Measurements from ENCODE around the gene IRF5. TPM values are rescaled to one million over a fixed set of nuclear protein-coding genes. Genes with fewer than 3 reads are reported as not detected.

The IRF5 gene
- total RNA-seq, 4 donors from 2014 or later = 8.9 to 22.8 (median 18.6) TPM

DNA sequence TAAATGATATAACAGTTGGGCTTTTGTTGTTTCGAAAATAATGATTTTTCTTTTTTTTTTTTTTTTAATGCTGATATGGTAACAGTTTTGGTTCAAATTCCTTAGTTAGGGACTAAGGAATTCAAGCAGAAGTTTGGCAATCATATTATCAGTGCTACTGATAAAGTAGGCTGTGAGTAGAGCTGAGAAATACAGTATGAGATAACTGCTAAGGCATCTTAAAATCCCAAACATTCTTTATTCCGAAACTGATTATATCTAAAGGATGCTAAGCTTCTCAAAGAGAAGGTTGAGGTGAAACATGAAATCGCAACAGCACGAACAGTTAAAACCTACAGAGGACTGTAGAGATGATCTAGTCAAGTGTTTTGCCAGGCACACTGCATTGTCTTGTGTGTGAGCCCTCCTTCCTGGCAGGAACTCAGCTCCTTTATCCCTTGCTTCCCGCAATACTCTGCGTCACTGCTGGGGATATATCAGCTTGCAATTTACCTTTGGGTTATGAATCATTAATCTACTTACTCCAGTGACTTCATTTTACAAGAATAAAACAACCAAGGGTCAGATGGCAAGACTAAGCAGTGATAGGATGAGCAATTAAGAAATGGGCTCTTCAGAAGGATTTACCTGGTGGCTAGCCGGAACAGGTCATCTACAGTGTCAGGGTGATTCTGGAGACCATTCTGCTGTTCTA lies 36.7 kb downstream of the IRF5 start:
- Histone ChIP-seq H3K27me3 (no peaks in the 10 kb centered on the region), H3K9me3 (no peaks in the 10 kb centered on the region), H3K4me3 (no peak overlapping the region), H3K36me3 (peaks cover 89% of the 10 kb centered on the region), H3K27ac (no peak overlapping the region), H3K4me1 (no peaks in the 10 kb centered on the region)
- 79% methylated on average over 7 of the region's 7 CpGs for WGBS
- TF ChIP-seq EP300 (IDR thresholded peaks at IDR 0.05) = no peak
- TF ChIP-seq, protein P1, sequence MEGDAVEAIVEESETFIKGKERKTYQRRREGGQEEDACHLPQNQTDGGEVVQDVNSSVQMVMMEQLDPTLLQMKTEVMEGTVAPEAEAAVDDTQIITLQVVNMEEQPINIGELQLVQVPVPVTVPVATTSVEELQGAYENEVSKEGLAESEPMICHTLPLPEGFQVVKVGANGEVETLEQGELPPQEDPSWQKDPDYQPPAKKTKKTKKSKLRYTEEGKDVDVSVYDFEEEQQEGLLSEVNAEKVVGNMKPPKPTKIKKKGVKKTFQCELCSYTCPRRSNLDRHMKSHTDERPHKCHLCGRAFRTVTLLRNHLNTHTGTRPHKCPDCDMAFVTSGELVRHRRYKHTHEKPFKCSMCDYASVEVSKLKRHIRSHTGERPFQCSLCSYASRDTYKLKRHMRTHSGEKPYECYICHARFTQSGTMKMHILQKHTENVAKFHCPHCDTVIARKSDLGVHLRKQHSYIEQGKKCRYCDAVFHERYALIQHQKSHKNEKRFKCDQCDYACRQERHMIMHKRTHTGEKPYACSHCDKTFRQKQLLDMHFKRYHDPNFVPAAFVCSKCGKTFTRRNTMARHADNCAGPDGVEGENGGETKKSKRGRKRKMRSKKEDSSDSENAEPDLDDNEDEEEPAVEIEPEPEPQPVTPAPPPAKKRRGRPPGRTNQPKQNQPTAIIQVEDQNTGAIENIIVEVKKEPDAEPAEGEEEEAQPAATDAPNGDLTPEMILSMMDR (IDR thresholded peaks at IDR 0.05) = no peak
- TF ChIP-seq POLR2AphosphoS5 (IDR thresholded peaks at IDR 0.05) = no peak
- TF ChIP-seq POLR2A (IDR thresholded peaks at IDR 0.05) = no peak
- DNase-seq (ENCODE audit: low spot score in 2 of 2) = no peak

DNA sequence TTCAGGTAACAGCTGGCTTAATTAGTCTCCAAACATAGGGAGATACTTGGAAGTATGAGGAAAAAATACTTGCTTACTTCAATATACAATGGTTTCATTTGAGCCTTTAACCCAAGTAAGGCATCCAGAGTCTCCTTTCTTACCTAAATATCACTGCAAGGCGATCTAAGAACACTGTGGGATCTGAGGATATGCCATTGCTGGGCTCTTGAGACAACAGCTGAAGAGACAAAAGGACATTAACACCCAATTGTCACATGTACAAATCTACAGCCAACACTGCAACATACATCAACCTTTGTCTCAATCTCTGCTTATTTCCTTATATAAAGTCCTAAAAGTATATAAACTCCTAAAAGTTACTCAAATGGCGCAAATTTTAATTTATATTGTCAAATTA lies 44.4 kb downstream of the IRF5 start:
- no peak overlapping the region for H3K4me3 ChIP-seq
- H3K9me3 ChIP-seq = no peaks in the 10 kb centered on the region
- 94% methylated on average over 2 of the region's 2 CpGs for WGBS
- H3K4me1 ChIP-seq = no peaks in the 10 kb centered on the region
- peaks cover 83% of the 10 kb centered on the region for H3K36me3 ChIP-seq
- H3K27me3 ChIP-seq = no peaks in the 10 kb centered on the region
- DNase-seq (ENCODE audit: low spot score in 2 of 2) = no peak
- TF ChIP-seq, protein P1 (IDR thresholded peaks at IDR 0.05) = no peak
- TF ChIP-seq POLR2A (IDR thresholded peaks at IDR 0.05) (no peak), POLR2AphosphoS5 (IDR thresholded peaks at IDR 0.05) (no peak), EP300 (IDR thresholded peaks at IDR 0.05) (no peak)
- H3K27ac ChIP-seq = no peak overlapping the region

DNA sequence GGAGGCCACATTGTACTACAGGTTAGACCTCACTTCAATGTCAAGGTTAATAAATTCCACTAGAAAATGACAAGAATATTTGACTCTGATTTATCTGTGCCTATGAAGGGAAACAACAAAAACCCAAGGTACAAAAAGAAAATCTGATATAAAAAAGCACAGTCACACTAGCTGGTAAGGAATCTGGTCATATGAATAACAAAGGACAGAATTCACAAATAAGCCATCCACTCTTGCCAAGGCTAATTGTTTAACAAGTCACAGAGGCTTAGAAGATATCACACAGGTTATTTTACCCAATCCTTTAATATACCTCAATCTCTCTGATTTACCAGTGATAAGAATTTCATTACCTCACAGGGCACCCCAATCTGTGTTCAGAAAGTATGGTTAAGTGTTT lies 47.9 kb downstream of the IRF5 start:
- no peak for DNase-seq (ENCODE audit: low spot score in 2 of 2)
- H3K36me3 ChIP-seq = peaks cover 84% of the 10 kb centered on the region
- H3K4me1 ChIP-seq = no peaks in the 10 kb centered on the region
- H3K27ac ChIP-seq = no peak overlapping the region
- H3K9me3 ChIP-seq = no peaks in the 10 kb centered on the region
- TF ChIP-seq POLR2AphosphoS5 (IDR thresholded peaks at IDR 0.05) (no peak), EP300 (IDR thresholded peaks at IDR 0.05) (no peak), POLR2A (IDR thresholded peaks at IDR 0.05) (no peak)
- TF ChIP-seq, protein P1 (IDR thresholded peaks at IDR 0.05) = no peak
- H3K27me3 ChIP-seq = no peaks in the 10 kb centered on the region
- H3K4me3 ChIP-seq = no peak overlapping the region

DNA sequence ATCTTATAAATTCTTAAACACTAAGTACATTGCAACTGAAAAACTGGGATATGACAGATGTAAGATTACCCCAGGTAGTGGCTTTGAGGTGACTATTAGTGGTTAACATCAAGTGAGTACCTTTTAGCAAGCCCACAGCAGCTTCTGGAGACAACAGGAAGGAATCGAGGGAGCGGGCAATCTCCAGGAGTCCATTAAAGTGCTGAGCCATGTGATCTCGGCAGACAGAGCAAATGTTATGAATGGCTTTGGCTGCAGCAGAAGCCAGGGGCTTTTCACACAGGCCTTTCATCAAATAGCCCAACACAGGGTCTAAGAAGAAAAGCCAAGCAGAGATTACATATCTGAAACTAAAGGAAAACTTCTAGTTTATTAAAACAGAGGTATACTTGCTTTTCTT lies 48.9 kb downstream of the IRF5 start:
- H3K9me3 ChIP-seq = no peaks in the 10 kb centered on the region
- TF ChIP-seq, protein P1 (IDR thresholded peaks at IDR 0.05) = no peak
- TF ChIP-seq POLR2A (IDR thresholded peaks at IDR 0.05) (no peak), EP300 (IDR thresholded peaks at IDR 0.05) (no peak), POLR2AphosphoS5 (IDR thresholded peaks at IDR 0.05) (no peak)
- no peak overlapping the region for H3K4me3 ChIP-seq
- H3K36me3 ChIP-seq = peaks cover 84% of the 10 kb centered on the region
- no peak for DNase-seq (ENCODE audit: low spot score in 2 of 2)
- H3K4me1 ChIP-seq = no peaks in the 10 kb centered on the region
- H3K27ac ChIP-seq = no peak overlapping the region
- 87% methylated on average over 3 of the region's 3 CpGs for WGBS
- H3K27me3 ChIP-seq = no peaks in the 10 kb centered on the region

- no peaks in the 10 kb centered on the region for H3K9me3 ChIP-seq
- no peak overlapping the region for H3K4me3 ChIP-seq
- peaks cover 77% of the 10 kb centered on the region for H3K36me3 ChIP-seq
These were observed 50.6 kb downstream of the IRF5 start for GRCh38 chr7:128988372-128988771.

More at GRCh38 chr7:128988372-128988771, 50.6 kb downstream of the IRF5 start:
- no peak for DNase-seq (ENCODE audit: low spot score in 2 of 2)
- no peaks in the 10 kb centered on the region for H3K4me1 ChIP-seq
- H3K27me3 ChIP-seq = no peaks in the 10 kb centered on the region
- no peak overlapping the region for H3K27ac ChIP-seq
- TF ChIP-seq POLR2A (IDR thresholded peaks at IDR 0.05) (no peak), POLR2AphosphoS5 (IDR thresholded peaks at IDR 0.05) (no peak), EP300 (IDR thresholded peaks at IDR 0.05) (no peak)
- TF ChIP-seq, protein P1 (IDR thresholded peaks at IDR 0.05) = no peak

Measured in suprapubic skin (tissue), 4 donors.